ENCODE measurements around the gene AOAH. TPM values are rescaled to one million over a fixed set of nuclear protein-coding genes. Genes with fewer than 3 reads are reported as not detected.
A peak's percentile ranks its signal among the peaks of the same experiment; 100 is the strongest.

Gene AOAH
- total RNA-seq, 2 donors from 2014 or later: 0.70 to 1.6 TPM

- Histone ChIP-seq H3K9ac (ENCODE audit: extremely low read depth, low read length, poor library complexity, severe bottlenecking) (no peak overlapping the region), H3K9me3 (ENCODE audit: control insufficient read depth, low read length) (no peaks in the 10 kb centered on the region), H3K4me3 (ENCODE audit: low read length) (no peak overlapping the region), H3K27ac (ENCODE audit: low read depth, low read length) (no peak overlapping the region), H3K36me3 (ENCODE audit: control insufficient read depth, insufficient read depth, low read length) (no peaks in the 10 kb centered on the region), H3K4me1 (ENCODE audit: control insufficient read depth, insufficient read depth, low read length) (no peaks in the 10 kb centered on the region), H3K27me3 (ENCODE audit: control insufficient read depth, insufficient read depth, low read length, poor library complexity, severe bottlenecking) (no peaks in the 10 kb centered on the region)
- Mint-ChIP-seq H3K27ac (no peak overlapping the region), H3K36me3 (ENCODE audit: low read depth) (no peaks in the 10 kb centered on the region), H3K9me3 (no peaks in the 10 kb centered on the region), H3K27me3 (ENCODE audit: insufficient read depth) (no peaks in the 10 kb centered on the region), H3K4me3 (no peak overlapping the region), H3K4me1 (peaks cover 17% of the 10 kb centered on the region)
- TF ChIP-seq CTCF (conservative IDR thresholded peaks at IDR 0.05): no peak
- WGBS, 2 experiments (ENCODE audit: insufficient coverage in 1 of 2, insufficient read length in 1 of 2): 89 to 100% methylated on average over 1 to 2 of the region's 2 CpGs
- DNase-seq: peak; percentile 18
Measured at GRCh38 chr7:36614959-36615358, 109.3 kb downstream of the AOAH start.

GRCh38 chr7:36613031-36613614, 111.2 kb downstream of the AOAH start:
- TF ChIP-seq CTCF (conservative IDR thresholded peaks at IDR 0.05): no peak
- DNase-seq: no peak
- no peaks in the 10 kb centered on the region for H3K27me3 Mint-ChIP-seq (ENCODE audit: insufficient read depth)
- H3K36me3 Mint-ChIP-seq (ENCODE audit: low read depth): no peaks in the 10 kb centered on the region
- H3K4me1 ChIP-seq (ENCODE audit: control insufficient read depth, insufficient read depth, low read length): no peaks in the 10 kb centered on the region
- no peaks in the 10 kb centered on the region for H3K9me3 ChIP-seq (ENCODE audit: control insufficient read depth, low read length)
- H3K4me1 Mint-ChIP-seq: peaks cover 11% of the 10 kb centered on the region
- no peak overlapping the region for H3K27ac Mint-ChIP-seq
- H3K9me3 Mint-ChIP-seq: no peaks in the 10 kb centered on the region
- no peaks in the 10 kb centered on the region for H3K36me3 ChIP-seq (ENCODE audit: control insufficient read depth, insufficient read depth, low read length)
- WGBS, 2 experiments (ENCODE audit: insufficient coverage in 1 of 2, insufficient read length in 1 of 2): 60 to 86% methylated on average over 1 to 4 of the region's 4 CpGs
- no peak overlapping the region for H3K27ac ChIP-seq (ENCODE audit: low read depth, low read length)
- no peaks in the 10 kb centered on the region for H3K27me3 ChIP-seq (ENCODE audit: control insufficient read depth, insufficient read depth, low read length, poor library complexity, severe bottlenecking)
- no peak overlapping the region for H3K4me3 ChIP-seq (ENCODE audit: low read length)
- no peak overlapping the region for H3K9ac ChIP-seq (ENCODE audit: extremely low read depth, low read length, poor library complexity, severe bottlenecking)
- no peak overlapping the region for H3K4me3 Mint-ChIP-seq

GRCh38 chr7:36611703-36612102, 112.6 kb downstream of the AOAH start:
- no peaks in the 10 kb centered on the region for H3K27me3 ChIP-seq (ENCODE audit: control insufficient read depth, insufficient read depth, low read length, poor library complexity, severe bottlenecking)
- Mint-ChIP-seq H3K27ac (no peak overlapping the region), H3K4me3 (no peak overlapping the region), H3K9me3 (no peaks in the 10 kb centered on the region), H3K4me1 (peaks cover 16% of the 10 kb centered on the region), H3K27me3 (ENCODE audit: insufficient read depth) (no peaks in the 10 kb centered on the region), H3K36me3 (ENCODE audit: low read depth) (no peaks in the 10 kb centered on the region)
- H3K4me3 ChIP-seq (ENCODE audit: low read length): no peak overlapping the region
- H3K27ac ChIP-seq (ENCODE audit: low read depth, low read length): no peak overlapping the region
- no peaks in the 10 kb centered on the region for H3K36me3 ChIP-seq (ENCODE audit: control insufficient read depth, insufficient read depth, low read length)
- H3K9me3 ChIP-seq (ENCODE audit: control insufficient read depth, low read length): no peaks in the 10 kb centered on the region
- no peak for TF ChIP-seq CTCF (conservative IDR thresholded peaks at IDR 0.05)
- peaks cover 3% of the 10 kb centered on the region for H3K4me1 ChIP-seq (ENCODE audit: control insufficient read depth, insufficient read depth, low read length)
- 92 to 95% methylated on average over 6 of the region's 6 CpGs for whole genome bisulfite sequencing, 2 experiments (ENCODE audit: insufficient coverage in 1 of 2, insufficient read length in 1 of 2)
- no peak overlapping the region for H3K9ac ChIP-seq (ENCODE audit: extremely low read depth, low read length, poor library complexity, severe bottlenecking)
- DNase-seq: no peak

All from endodermal cell (in vitro differentiated cells).